HepG2 (cell line): ENCODE measurements around the gene ZCCHC3. TPM values are rescaled to one million over a fixed set of nuclear protein-coding genes. Genes with fewer than 3 reads are reported as not detected.

Source experiments
- KAT7 ChIP-seq: IDR thresholded peaks from 2 replicates; pipeline ENCODE4 v1.6.1; 2018; ENCODE audit warnings: borderline replicate concordance, missing compliant biosample characterization
- KIAA2018 ChIP-seq: sonication (generic); formaldehyde crosslinking; IDR thresholded peaks from 2 replicates; pipeline ENCODE4 v1.5.0; 2020; ENCODE audit warnings: mild to moderate bottlenecking, missing genetic modification reagents, borderline replicate concordance
- MYNN ChIP-seq: sonication (generic); formaldehyde crosslinking; IDR thresholded peaks from 2 replicates; pipeline ENCODE4 v1.4.0; 2020; ENCODE audit warnings: mild to moderate bottlenecking, low read depth, missing genetic modification reagents
- NAIF1 ChIP-seq: sonication (generic); formaldehyde crosslinking; IDR thresholded peaks from 2 replicates; pipeline ENCODE4 v1.5.0; 2020; ENCODE audit warnings: mild to moderate bottlenecking, missing genetic modification reagents, borderline replicate concordance
- PHB2 ChIP-seq: fragments of 450-650 bp; IDR thresholded peaks from 2 replicates; pipeline ENCODE4 v1.6.1; 2018; ENCODE audit not compliant: partially characterized antibody
- PHF8 ChIP-seq: sonication (generic); formaldehyde crosslinking; IDR thresholded peaks from 2 replicates; pipeline ENCODE4 v1.5.0; 2020; ENCODE audit warnings: missing genetic modification reagents
- SOX13 ChIP-seq, 3 experiments: fragments of 450-650 bp in 1 of 3; sonication (generic) in 1 of 3; formaldehyde crosslinking in 1 of 3; IDR thresholded peaks in 2 of 3; conservative IDR thresholded peaks in 1 of 3; 2 replicates each; pipeline versions ENCODE4 v1.5.0 to v1.6.1; 2016 to 2020; ENCODE audit warnings: antibody characterized with exemption in 1 of 3, mild to moderate bottlenecking in 1 of 3, missing compliant biosample characterization in 1 of 3, missing genetic modification reagents in 1 of 3, moderate library complexity in 1 of 3
- TBX3 ChIP-seq: fragments of 450-650 bp; IDR thresholded peaks from 2 replicates; pipeline ENCODE4 v1.6.1; 2017; ENCODE audit warnings: antibody characterized with exemption, mild to moderate bottlenecking, inconsistent platforms, borderline replicate concordance
- TEAD2 ChIP-seq: sonication (generic); formaldehyde crosslinking; IDR thresholded peaks from 2 replicates; pipeline ENCODE4 v1.9.0; 2021; ENCODE audit warnings: missing genetic modification reagents
- ZBTB38 ChIP-seq: sonication (generic); formaldehyde crosslinking; IDR thresholded peaks from 2 replicates; pipeline ENCODE4 v1.5.1; 2020; ENCODE audit warnings: mild to moderate bottlenecking, missing genetic modification reagents
- ZFY ChIP-seq: sonication (generic); formaldehyde crosslinking; IDR thresholded peaks from 2 replicates; pipeline ENCODE4 v1.4.0; 2020; ENCODE audit warnings: missing genetic modification reagents
- ZMAT5 ChIP-seq: sonication (generic); formaldehyde crosslinking; IDR thresholded peaks from 2 replicates; pipeline ENCODE4 v1.5.0; 2020; ENCODE audit warnings: mild to moderate bottlenecking, low read depth, missing genetic modification reagents, borderline replicate concordance
- ZNF263 ChIP-seq: sonication (generic); formaldehyde crosslinking; IDR thresholded peaks from 2 replicates; pipeline ENCODE4 v1.4.0; 2020; ENCODE audit warnings: missing genetic modification reagents
- ZNF446 ChIP-seq: sonication (generic); formaldehyde crosslinking; IDR thresholded peaks from 2 replicates; pipeline ENCODE4 v1.5.0; 2020; ENCODE audit warnings: mild to moderate bottlenecking, missing genetic modification reagents
- ZNF552 ChIP-seq: sonication (generic); formaldehyde crosslinking; IDR thresholded peaks from 2 replicates; pipeline ENCODE4 v1.9.0; 2022; ENCODE audit warnings: missing genetic modification reagents, mild to moderate bottlenecking, borderline replicate concordance
- polyA plus RNA-seq, 8 experiments: library from polyadenylated mRNA; depleted of rRNA in 3 of 8; stranded (reverse) in 7 of 8; unstranded in 1 of 8; fragments of >200 nt; fragmentation: Illumina TruSeq in 4 of 8; extraction: Trizol in 4 of 8; gene quantifications; 2 replicates each; pipeline versions ENCODE4 v1.2.1 to v1.2.3, GENCODE V29; 2011 to 2016; ENCODE audit warnings: low read depth in 4 of 8, missing spikeins in 1 of 8, mixed read lengths in 1 of 8; ENCODE audit not compliant: insufficient read depth in 1 of 8
- total RNA-seq, 5 experiments: library from RNA; depleted of rRNA; stranded (reverse); fragments of >200 nt; fragmentation: Illumina TruSeq; extraction: Trizol; gene quantifications; 2 replicates each; pipeline ENCODE4 v1.2.3, GENCODE V29; 2016; ENCODE audit warnings: low read depth in 1 of 5
- TF ChIP-seq, protein P1 (sequence below): sonication (generic); formaldehyde crosslinking; IDR thresholded peaks from 2 replicates; pipeline ENCODE4 v1.4.0; 2020; ENCODE audit warnings: mild to moderate bottlenecking, missing genetic modification reagents

The ZCCHC3 gene
- total and polyA plus RNA-seq, 2 of the 13 experiments (the other 11 are each of a cell fraction or from before 2014, with no cell fraction given), result 46.6 to 63.0 TPM

DNA sequence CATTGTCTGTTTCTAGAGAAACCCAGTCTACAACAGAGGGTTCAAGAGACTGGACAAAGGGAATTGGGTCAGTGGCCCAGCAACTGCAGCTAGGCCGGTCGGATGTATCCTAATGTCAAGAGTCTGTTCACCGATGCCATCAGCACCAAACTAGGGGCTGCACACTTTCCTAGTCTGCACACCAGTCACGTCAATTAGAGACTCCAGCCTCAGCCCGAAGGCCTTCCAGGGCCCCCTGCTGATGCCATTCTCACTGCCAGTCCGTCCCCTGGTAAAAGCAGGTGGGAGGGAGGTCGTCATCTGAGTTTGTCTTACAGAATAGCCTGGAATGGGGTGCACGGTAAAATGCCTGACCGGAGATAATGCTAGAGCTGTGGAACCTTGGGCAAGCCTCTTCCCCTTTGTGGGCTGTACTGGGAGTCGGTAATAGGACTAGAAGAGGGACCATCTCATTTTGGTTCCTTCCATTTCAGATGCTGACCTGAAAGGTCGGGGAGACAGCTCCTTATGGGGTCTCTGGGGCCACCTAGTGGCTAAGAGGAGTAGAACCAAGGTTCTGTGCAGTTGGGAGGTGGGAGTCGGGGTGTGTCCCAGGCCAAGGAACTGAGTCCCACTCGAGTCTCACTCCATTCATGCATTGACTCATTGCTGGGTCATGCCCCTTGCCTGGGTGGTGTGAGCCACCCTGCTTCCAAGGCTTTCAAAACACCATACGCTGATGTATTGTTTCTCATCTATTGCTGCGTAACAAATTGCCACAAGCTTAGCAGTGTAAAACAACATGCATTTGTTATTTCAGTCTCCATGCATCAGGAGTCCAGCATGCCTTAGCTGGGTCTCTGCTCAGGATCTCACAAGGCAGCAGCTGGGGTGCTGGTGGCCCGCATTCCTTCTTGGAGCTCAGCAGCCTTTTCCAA, 33.1 kb downstream of the ZCCHC3 start (continued):
- TF ChIP-seq KAT7 (CRISPR knock-in tag), result no peak
- TF ChIP-seq SOX13 (IDR thresholded peaks at IDR 0.05), result no peak
- TF ChIP-seq SOX13 (CRISPR knock-in tag; conservative IDR thresholded peaks at IDR 0.05 in 1 of 2, IDR thresholded peaks at IDR 0.05 in 1 of 2), result no peak
- TF ChIP-seq, protein P1, sequence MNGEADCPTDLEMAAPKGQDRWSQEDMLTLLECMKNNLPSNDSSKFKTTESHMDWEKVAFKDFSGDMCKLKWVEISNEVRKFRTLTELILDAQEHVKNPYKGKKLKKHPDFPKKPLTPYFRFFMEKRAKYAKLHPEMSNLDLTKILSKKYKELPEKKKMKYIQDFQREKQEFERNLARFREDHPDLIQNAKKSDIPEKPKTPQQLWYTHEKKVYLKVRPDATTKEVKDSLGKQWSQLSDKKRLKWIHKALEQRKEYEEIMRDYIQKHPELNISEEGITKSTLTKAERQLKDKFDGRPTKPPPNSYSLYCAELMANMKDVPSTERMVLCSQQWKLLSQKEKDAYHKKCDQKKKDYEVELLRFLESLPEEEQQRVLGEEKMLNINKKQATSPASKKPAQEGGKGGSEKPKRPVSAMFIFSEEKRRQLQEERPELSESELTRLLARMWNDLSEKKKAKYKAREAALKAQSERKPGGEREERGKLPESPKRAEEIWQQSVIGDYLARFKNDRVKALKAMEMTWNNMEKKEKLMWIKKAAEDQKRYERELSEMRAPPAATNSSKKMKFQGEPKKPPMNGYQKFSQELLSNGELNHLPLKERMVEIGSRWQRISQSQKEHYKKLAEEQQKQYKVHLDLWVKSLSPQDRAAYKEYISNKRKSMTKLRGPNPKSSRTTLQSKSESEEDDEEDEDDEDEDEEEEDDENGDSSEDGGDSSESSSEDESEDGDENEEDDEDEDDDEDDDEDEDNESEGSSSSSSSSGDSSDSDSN (CRISPR knock-in tag), result 0 out of 2 replicates have a peak, but pooled peaks have one; percentile 40
- no peak for TF ChIP-seq ZNF552 (CRISPR knock-in tag)
- peak; percentile 29; the same call in 1 of the 2 replicates for TF ChIP-seq ZBTB38 (CRISPR knock-in tag)
- TF ChIP-seq TBX3, result no peak
- no peak; the same call in 1 of the 2 replicates for TF ChIP-seq PHF8 (CRISPR knock-in tag)
- TF ChIP-seq ZFY, result 0 out of 2 replicates have a peak, but pooled peaks have one; percentile 15
- TF ChIP-seq NAIF1, result no peak
- no peak for TF ChIP-seq TEAD2 (CRISPR knock-in tag)
- no peak for TF ChIP-seq MYNN (CRISPR knock-in tag)
- TF ChIP-seq ZMAT5, result no peak
- no peak for TF ChIP-seq KIAA2018 (CRISPR knock-in tag)
- 0 out of 2 replicates have a peak, but pooled peaks have one; percentile 54 for TF ChIP-seq ZNF263 (CRISPR knock-in tag)
- TF ChIP-seq PHB2, result no peak
- peak; percentile 62; the same call in 1 of the 2 replicates for TF ChIP-seq ZNF446 (CRISPR knock-in tag)
